HG02610 (cell line): Measurements from ENCODE around the gene F8.
A peak's percentile ranks its signal among the peaks of the same experiment; 100 is the strongest.
"Not testable (repeated sequence)": the region's sequence is repeated elsewhere in the genome, so short reads cannot be mapped to it uniquely, and the experiment has no call there.

ENCODE experiments used
- ATAC-seq: cut with Tn5 transposase; IDR thresholded peaks from one replicate; pipeline ENCODE4 v1.9.1; 2021; ENCODE audit warnings: mild to moderate bottlenecking, moderate library complexity; ENCODE audit not compliant: unreplicated experiment

F8 gene

DNA sequence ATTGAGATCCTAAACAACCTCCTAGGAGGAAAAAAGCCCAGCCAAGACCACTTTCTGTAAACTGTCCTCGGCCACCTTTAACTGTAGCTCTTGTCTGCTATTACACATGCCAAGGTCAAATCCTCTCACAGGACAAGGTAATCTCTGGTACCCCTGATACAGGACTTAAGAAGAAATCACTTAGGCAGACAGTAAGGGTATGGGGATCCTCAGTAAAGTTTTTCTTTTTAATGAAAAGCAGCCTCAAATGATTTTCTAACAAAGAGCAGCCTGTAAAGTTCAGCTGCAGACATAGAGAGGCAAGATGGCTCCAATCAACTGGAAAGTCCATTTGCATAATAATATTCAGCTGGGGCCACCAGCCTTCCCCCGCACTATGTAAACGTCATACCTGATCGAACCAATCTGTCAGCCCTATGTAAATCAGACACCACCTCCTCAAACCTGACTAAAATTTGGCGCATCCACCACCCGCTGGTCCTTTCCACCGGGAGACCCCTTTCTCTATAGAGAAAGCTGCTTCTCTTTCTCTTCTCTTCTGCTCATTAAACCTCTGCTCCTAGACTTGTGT is 202.7 kb downstream of the F8 start:
- no peak for ATAC-seq

DNA sequence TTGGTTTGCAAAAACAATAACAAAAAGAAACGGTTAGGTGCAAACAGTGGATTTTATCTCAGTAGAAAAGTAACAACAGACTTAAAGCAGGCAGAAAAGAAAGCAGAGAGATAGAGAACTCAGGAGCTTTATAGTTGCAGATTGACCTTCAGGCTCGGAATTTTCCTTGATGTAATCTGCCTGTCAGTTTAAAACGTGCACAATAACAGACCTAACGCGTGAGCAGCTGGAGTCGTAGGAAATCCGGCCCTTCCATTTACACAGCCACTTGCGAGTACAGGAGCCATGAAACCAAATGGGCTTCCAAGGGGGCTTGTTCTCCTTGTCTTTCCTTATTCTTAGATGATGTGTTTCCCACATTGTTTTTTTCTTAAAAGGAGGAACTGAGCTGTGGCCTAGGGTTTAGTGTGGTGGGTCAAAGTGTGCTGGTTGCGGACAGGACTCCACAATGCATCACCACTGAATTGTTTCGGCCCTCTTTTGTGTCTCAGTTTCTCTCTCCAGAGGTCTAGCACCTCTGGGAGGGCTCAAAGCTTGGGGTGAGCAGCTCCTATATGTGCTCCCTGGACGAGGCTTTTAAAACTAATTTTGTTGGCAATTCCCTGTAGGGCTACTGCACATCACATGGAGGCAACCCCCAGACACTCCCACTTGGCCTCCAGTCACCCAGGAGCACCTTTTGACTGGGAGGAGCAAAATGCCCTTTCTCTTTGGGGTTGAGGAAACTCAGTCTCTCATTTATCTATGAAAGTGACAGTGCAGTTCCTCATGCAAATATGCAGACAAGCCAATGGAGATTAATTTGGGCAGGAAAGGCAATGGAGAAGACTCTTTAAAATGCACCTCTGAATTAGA is 203.4 kb downstream of the F8 start:
- ATAC-seq: no peak

DNA sequence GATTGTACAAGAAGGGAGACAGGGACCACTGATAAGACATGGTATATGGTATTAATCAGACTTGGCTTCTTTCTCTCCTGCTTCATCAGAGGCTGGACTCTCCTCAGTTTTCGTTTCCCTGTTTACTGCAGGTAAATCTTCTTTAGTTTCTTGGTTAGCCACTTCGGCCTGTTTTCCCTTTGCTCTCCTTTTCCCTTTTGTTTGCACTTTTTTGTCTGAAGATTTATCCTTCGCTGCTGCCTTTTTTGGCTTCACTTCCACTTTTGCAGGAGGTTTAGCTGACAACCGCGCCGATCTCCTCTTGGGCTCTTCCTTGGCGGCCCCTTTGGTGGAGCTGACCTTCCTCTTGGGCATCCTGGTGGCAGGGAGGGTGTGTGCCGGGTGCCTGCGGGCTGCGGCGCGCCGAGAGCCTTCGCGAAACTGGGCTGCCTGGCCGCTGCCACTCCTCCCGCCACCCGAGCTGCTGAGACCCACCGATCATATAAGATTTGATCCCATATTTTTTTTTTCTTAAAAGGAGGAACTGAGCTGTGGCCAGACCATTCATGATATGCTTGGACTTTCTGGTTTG is 205.4 kb downstream of the F8 start:
- not testable (repeated sequence) for ATAC-seq

DNA sequence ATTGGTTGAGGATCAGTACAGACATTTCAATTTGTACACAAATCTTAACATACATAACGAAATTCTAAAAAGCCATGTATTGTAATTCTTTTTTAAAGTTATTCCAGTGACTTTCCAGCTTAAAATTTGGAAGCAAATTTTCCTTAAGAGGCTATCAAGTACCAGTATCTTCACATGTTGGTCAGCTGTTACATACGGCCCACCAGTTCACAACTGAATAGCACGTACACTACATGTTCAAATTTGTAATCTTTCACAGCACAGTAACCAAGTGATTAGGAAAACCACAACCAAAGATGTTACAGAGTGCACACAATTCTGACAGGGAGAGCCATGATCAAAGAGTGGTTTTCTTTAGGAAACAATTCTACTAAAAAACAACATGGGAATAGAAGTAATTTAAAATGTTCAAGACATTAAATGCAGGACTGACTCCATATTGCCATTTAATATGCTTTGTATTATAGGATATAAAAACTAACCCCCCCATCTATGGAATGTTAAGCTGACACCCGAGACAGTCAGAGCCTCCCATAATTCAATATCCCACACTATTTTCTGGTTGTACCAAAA is 206.1 kb downstream of the F8 start:
- not testable (repeated sequence) for ATAC-seq

DNA sequence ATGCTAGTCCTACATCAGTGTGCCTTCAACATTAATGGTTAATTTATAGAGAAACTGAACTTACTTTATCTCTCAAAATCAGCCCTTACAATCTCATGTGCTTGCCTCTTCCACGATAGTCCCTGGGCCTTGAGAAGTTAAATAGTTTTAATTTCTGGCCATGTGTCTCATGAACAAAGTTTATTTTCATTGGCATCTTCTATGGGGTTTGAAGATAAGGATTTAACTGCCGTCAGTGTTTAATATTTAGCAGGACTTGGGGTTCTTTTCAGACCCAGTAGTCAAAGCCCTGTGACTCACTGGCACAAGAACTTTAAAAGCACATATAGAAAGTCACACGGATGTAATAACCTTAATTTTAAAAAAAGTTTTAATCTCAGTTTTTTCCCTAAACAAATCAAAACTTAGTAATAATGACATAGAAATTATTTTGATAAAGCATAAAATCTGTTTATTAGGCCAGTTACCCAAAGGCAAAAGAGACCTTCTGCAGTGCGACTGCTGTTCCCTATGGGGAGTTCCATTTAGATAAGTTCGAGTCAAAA is 207.2 kb downstream of the F8 start:
- ATAC-seq: no peak

DNA sequence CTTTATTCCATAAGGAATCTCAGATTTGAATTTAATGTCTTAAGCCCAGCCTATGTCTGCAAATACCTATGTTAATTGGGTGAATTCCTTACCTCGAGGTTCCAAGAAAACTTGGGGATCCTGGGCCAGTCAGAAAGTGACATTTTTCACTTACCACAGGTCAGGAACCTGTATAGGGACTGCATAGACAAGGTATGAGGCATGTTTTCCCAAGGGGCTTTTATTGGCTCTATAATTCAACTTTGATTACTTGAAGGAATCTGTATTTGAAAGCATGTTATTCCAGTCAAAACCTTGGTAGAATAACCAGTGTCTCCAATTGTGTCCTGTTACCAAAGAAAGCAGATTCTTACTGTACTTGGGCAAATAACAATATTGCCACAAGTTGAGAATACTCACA is 208.7 kb downstream of the F8 start:
- ATAC-seq: no peak

DNA sequence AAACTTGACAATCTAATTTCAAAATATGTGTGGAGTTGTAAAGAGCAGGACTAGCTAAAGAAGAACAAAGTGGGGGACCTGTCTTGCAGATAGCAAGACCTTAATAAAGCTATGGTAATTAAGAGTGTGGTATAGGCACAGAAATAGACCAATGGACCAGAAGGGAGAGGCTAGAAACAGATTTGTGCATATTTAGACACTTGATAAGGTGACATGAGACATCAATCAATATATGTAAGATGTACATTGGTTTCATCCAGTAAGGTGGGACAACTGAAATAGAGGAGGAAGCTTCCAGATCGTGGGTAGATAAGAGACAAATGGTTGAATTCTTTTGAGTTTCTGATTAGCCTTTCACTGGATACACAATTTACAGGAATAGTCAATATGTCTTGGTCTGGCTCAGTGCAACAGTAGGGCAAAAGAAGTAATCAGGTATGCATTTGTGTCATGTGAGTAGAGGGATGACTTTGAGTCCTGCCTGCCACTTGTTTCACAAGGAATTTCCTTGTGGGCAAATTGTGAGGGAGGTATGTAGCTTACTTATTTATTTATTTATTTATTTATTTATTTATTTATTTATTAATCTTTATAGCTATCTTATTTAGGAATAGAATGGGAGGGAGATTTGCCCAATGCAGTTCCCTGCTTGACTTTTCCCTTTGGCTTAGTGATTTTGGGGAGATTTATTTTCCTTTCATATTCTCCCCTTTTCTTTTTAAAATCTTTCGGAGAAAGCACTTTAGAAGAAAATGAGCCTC is 210.0 kb downstream of the F8 start:
- no peak for ATAC-seq

DNA sequence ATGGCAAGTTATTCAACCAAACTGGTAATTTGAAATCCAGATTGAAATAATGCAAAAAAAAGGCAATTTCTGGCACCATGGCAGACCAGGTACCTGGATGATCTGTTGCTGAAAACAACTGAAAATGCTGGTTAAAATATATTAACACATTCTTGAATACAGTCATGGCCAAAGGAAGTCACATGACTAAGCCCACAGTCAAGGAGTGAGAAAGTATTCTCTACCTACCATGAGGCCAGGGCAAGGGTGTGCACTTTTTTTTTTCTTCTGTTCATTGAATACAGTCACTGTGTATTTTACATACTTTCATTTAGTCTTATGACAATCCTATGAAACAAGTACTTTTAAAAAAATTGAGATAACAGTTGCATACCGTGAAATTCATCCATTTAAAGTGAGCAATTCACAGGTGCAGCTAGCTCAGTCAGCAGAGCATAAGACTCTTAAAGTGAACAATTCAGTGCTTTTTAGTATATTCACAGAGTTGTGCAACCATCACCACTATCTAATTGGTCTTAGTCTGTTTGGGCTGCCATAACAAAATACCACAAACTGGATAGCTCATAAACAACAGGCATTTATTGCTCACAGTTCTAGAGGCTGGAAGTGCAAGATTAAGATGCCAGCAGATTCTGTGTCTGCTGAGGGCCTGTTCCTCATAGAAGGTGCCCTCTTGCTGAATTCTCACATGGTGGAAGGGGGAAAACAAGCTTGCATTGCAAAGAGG is 212.4 kb downstream of the F8 start:
- ATAC-seq: no peak

DNA sequence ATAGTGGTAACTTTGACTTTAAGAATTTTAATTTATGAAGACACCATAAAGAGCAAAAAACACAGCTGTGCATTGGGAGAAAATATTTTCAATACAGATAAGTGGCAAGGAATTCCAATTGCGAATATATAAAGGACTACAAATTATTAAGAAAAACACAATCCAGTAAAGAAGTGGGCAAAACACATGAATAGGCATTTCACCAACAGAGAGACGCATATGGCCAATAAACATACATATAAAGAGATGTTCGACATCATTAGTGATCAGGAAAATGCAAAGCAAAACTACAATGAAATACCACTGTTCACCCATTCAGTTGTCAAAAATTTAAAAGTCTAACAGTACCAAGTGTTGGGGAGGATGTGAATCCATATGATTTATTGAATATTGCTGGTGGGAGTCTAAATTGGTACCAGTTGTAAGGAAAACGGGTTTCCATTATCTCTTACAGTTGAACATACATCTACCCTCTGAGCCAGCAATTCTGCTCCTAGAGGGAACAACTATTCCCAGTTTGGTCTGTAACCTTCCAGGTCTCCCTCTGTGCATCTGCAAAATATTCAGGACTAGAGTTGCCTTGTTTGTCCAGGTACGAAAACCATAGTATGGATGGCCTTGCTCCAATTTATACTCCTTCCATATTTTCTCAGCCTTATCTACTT is 215.6 kb downstream of the F8 start:
- no peak for ATAC-seq

DNA sequence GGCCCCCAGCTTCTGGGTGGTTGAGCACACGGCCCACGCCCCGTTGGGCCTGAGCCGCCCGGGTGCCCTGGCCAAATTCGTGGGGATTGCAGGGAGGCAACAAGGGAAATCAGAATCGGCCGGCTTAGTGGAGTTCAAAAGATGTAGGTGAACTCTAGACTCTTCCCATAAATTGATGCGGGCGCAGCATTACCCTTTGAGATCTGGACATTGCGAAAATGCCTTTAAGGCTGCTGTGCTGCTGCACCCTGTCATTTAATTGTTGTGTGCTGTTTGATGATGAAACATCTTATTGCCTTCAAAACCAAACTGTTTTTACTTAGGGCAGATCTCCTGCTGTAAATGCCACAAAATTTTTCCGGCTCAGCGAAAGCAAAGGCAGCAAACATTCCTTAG is 216.8 kb downstream of the F8 start:
- ATAC-seq: no peak

DNA sequence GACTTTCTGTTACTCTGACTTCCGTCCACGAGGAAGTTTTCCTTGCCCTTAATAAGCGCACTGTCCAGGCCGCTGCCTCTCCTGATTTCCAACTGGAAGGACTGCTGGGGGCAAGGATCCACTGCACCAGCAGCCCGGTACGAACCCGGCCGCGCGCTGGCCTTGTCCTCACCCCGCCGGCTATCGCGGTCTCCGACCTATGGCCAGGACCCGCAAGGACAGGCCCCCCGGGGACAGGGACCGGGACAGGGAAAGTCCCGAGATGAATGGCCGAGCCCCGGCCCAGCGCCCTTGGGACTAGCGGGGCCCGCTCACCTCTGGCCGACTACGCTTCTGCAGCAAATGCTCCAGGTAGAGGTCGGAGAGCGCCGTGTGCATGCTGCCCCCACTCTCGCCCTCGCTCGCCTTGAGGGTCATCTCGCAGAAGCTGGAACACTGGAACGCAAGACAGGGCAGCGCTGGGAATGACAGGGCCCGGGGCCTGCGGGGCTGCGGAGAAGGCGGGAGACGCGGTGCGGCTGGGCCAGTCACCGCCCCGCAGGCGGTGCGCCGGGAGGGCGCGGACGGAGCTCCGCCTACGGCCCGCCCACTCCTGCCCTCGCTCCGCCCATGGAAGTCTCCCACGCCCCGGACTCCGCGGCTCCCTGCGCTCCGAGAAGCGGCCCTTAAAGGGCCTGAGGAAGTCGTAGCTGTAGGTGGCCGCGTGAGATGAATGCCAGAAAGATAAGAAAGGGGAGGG is 217.4 kb downstream of the F8 start, which contains the start of gene MPP1:
Gene MPP1, minus strand, starts transcription at position 529 of the 739 bp plus-strand sequence. Its CDS starts 112 bp downstream, at position 417.
- ATAC-seq: peak; percentile 96

DNA sequence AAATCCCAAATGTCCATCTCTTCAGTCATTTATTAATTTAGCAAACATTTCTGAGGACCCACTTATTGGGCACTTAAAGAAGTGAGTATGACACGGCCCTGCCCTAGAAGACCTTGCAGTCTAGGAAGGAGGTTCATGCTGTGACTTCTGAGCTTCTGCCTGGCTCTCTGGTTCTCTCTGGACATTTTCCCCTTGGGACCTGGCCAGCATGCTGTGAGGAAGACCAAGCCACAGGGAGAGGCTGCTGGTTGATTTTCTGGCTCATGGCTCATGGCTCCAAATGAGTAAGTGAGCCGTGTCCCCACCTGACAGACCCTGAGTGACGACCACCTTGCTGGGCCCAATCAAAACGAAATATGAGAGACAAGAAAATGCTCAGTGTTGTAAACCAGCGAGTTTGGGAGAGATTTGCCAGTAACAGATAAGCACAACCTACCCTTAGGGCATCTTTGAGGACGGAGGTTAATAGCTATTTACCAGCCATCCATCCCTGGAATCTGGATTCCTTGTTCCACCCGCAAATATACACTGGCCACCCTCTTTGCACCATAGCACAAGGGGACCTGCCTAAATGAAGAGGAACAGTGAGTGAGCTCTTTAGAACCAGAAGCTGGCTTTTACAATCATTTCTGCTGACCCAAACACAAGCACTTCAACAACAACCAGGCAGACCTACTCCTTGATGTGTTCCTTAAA is 218.1 kb downstream of the F8 start:
- no peak for ATAC-seq

DNA sequence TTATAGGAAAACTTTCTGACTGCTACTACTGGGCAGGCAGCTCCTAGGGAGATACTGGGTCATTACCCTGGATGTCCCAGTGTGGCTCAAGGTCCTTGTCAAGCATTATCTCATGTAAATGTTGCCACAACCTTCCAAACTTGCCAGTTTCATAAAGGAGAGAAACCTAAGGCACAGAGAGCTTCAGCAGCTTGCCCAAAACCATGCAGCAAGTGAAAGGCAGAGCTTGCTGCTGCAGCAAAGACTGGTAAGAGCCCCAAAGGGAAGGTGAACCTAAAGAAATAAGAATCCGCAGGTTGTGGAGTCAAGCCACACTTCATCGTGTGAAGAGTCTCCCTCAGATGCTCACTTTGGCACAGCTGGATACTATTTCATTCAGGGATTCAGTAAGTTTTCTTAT is 219.6 kb downstream of the F8 start:
- no peak for ATAC-seq

DNA sequence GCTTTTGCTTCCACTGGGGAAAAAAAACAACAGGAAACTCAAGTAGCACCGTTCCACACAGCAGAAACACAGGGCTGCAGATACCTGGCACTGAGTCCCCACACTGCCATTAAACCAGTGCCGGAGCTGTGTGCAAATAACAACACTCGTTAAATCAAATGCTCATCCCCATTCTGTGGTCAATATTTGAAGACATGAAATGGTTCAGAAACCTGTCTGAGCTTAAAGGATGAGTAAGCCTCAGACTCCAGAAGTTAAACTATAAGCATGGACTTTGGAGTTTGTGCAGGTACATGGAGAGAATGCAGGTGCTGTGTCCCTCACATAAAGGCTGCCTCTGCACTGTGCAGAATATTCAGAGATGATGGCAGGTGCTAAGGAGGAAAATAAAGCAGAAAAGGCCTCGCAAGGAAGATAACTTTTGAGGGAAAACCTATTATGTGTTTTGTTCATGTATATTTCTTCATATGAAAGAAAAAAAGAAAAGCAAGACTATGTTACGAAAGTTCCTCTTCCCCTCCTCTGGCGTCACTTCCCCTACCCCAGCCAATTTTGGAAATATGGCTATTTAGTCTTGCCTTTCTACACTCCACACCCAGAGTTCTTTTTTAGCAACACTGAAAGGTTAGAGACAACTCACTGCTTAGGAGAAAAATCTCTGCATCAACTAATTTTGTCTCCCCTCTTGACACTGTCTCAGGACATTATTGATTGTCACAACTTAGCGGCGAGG is 221.9 kb downstream of the F8 start:
- ATAC-seq: no peak

DNA sequence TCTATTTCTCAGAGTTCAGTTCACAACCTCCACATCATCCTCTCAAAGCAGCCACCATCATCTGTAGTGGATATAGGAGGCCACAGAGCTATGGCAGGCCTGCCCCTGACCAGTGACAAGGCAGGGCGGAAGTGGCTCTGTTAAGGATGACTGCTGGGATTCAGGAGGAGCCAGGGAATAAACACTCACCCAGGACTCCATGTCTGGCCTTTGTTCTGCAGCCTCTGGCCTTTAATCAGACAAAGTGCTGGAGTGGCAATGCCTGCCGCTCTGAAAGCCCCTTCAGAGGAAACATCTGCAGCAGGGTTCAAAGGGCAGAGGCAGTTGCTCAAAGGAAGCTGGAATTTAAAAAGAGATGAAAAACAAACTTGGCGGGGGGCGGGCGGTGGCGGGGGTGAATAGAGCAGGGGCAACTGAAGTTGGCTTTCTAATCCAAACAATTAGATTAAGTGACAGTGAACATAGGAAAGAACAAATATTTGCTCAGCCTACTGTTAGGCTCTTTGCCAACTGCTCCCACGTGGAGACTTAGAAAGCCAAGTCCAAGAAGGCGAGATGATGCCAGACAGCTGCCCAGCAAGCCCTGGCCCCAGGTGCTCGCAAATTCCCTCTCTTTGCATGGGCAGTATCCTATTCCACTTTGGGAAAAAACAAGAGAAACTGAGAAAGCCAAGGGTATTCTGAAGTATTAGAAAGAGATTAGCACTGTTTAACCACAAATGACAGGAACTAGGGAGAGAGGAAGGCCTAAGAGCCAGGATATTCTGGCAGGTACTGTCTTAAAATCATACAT is 222.8 kb downstream of the F8 start:
- ATAC-seq: no peak

DNA sequence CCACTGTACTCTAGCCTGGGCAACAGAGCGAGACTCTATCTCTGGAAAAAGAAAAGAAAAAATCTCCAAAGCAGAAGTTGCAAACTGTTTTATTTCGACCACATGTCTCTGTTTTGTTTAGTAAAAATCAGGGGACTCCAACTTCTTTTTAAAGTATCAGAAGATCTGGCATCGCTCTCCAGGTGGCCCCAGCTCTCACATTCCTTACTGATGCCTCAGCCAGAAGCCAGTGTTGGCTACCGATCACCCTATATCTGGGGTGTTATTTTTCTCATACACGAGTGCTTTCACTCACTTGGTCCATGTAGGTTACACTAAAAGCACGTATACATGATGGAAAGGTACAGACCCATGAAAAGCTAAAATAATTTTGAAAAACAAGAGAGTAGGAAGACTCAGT is 225.5 kb downstream of the F8 start:
- no peak for ATAC-seq

DNA sequence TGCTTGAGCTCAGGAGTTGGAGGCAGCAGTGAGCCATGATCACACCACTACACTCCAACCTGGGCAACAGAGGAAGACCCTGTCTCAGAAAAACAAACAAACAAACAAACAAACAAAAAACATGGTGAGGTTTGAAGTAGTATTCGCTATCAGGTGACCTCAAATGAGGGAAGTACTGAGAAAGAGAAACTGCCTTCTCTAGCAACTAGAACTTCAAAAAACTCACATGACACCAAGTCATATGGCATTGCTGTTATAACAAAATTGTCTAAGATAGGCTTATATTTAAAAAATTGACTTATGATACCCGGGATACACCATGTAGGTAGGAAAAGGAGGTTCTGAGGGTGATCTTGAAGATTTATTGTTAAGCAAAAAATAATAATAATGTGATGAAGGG is 227.5 kb downstream of the F8 start:
- ATAC-seq: no peak
